H1 (cell line): ENCODE results near the gene TMEM178B. TPM values are rescaled to one million over a fixed set of nuclear protein-coding genes. Genes with fewer than 3 reads are reported as not detected.

ENCODE experiments used
- ATF2 ChIP-seq: IDR thresholded peaks from 2 replicates; pipeline ENCODE4 v1.6.1; 2012; ENCODE audit warnings: low read length, inconsistent platforms
- BACH1 ChIP-seq: IDR thresholded peaks from 2 replicates; pipeline ENCODE4 v1.6.1; 2012; ENCODE audit warnings: low read length, improper control_type of control experiment
- CHD7 ChIP-seq: fragments of 300-600 bp; sonication (generic); IDR thresholded peaks from 2 replicates; pipeline ENCODE4 v1.7.1; 2012; ENCODE audit warnings: low read length, moderate library complexity, mild to moderate bottlenecking, inconsistent platforms; ENCODE audit not compliant: insufficient replicate concordance
- EZH2 ChIP-seq: fragments of 200-600 bp; sonication (generic); IDR thresholded peaks from 2 replicates; pipeline ENCODE4 v1.7.1; 2012; ENCODE audit warnings: low read depth, mild to moderate bottlenecking, moderate library complexity, low read length, inconsistent platforms; ENCODE audit not compliant: severe bottlenecking
- HDAC6 ChIP-seq: IDR thresholded peaks from one replicate; pipeline ENCODE4 v1.7.1; 2012; ENCODE audit warnings: low read depth, mild to moderate bottlenecking, inconsistent platforms, low read length, moderate library complexity
- PHF8 ChIP-seq: fragments of 200-600 bp; sonication (generic); conservative IDR thresholded peaks from 2 replicates; pipeline ENCODE4 v1.7.1; 2012; ENCODE audit warnings: low read depth, mild to moderate bottlenecking, inconsistent platforms, low read length, moderate library complexity
- SP1 ChIP-seq: IDR thresholded peaks from 2 replicates; pipeline ENCODE4 v1.6.1; 2011; ENCODE audit warnings: low read depth, low read length
- SP2 ChIP-seq: IDR thresholded peaks from 2 replicates; pipeline ENCODE4 v1.6.1; 2012; ENCODE audit warnings: mild to moderate bottlenecking, low read length, inconsistent platforms
- TBP ChIP-seq: IDR thresholded peaks from 2 replicates; pipeline ENCODE4 v1.6.1; 2011; ENCODE audit warnings: low read depth, low read length, improper control_type of control experiment
- TEAD4 ChIP-seq: IDR thresholded peaks from 2 replicates; pipeline ENCODE4 v1.6.1; 2012; ENCODE audit warnings: low read depth, low read length, inconsistent platforms, mixed read lengths
- polyA plus RNA-seq, 7 experiments: library from polyadenylated mRNA; depleted of rRNA in 3 of 7; stranded (reverse) in 5 of 7; unstranded in 2 of 7; fragments of >200 nt in 5 of 7; fragments of 200-250 nt in 2 of 7; gene quantifications; 1 replicate in 5 of 7; 2 replicates in 1 of 7; 4 replicates in 1 of 7; pipeline versions ENCODE4 v1.2.1 to v1.2.3, GENCODE V29; 2011 to 2013; ENCODE audit warnings: missing spikeins in 2 of 7, mixed read lengths in 2 of 7
- total RNA-seq: library from RNA; stranded (reverse); fragmentation: NEBNext Ultra II Directional; extraction: Animal tissue kit (Norgen Biotek cat#: 25700); gene quantifications from 2 replicates; pipeline ENCODE4 v1.2.1, GENCODE V29; 2021
- TF ChIP-seq, protein P1 (sequence below): IDR thresholded peaks from 2 replicates; pipeline ENCODE4 v1.6.1; 2012; ENCODE audit warnings: inconsistent platforms

Gene TMEM178B
- total and polyA plus RNA-seq, 2 of the 8 experiments (the other 6 are each of a cell fraction or from before 2014, with no cell fraction given), result 5.3 to 18.1 TPM

DNA sequence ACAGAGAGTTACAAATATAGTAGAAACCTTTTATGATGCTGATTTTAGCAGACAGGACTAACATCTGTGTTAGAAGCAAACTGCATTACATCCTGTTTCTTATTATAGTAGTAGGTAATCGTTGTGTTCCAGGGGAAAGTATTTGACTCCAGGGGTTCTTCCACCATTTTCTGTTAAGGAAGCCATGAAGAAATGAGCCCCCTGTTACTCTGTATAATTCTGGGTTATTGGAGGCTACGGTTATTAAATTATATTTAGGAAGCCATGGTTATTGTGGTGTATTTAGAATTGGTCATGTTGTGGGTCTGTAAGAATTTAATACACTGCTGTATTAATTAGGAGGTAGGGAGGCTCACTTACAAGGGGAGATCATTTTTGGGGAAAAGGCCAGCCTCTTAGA, 301.6 kb downstream of the TMEM178B start (continued):
- TF ChIP-seq CHD7 (no peak), BACH1 (no peak), SP2 (no peak), EZH2 (no peak), HDAC6 (no peak), TBP (no peak), TEAD4 (no peak), SP1 (no peak), ATF2 (no peak), PHF8 (no peak)
- TF ChIP-seq, protein P1, sequence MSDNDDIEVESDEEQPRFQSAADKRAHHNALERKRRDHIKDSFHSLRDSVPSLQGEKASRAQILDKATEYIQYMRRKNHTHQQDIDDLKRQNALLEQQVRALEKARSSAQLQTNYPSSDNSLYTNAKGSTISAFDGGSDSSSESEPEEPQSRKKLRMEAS, result no peak
